ENCODE data around the gene ATG16L1.

GRCh38 chr2:233314180-233314925 lies 62.9 kb downstream of the ATG16L1 start:
- TF ChIP-seq ZNF121 (tag by site-specific recombination; IDR thresholded peaks at IDR 0.05) (no peak), CTCF (tag by site-specific recombination; IDR thresholded peaks at IDR 0.05) (no peak), IKZF3 (tag by site-specific recombination; IDR thresholded peaks at IDR 0.05) (no peak), TSHZ1 (tag by site-specific recombination; IDR thresholded peaks at IDR 0.05; ENCODE audit: borderline replicate concordance) (no peak), ZNF354C (tag by site-specific recombination; IDR thresholded peaks at IDR 0.05; ENCODE audit: borderline replicate concordance, low read depth) (no peak), ZNF132 (tag by site-specific recombination; IDR thresholded peaks at IDR 0.05; ENCODE audit: borderline replicate concordance) (no peak), ZNF10 (tag by site-specific recombination; IDR thresholded peaks at IDR 0.05) (no peak), ZSCAN30 (tag by site-specific recombination; IDR thresholded peaks at IDR 0.05) (no peak), ZNF274 (IDR thresholded peaks at IDR 0.05; ENCODE audit: low read length) (no peak), ZNF274 (tag by site-specific recombination; IDR thresholded peaks at IDR 0.05; ENCODE audit: borderline replicate concordance) (no peak), ZNF707 (tag by site-specific recombination; IDR thresholded peaks at IDR 0.05) (no peak), ZNF544 (tag by site-specific recombination; IDR thresholded peaks at IDR 0.05) (no peak)
- TF ChIP-seq, protein P1, sequence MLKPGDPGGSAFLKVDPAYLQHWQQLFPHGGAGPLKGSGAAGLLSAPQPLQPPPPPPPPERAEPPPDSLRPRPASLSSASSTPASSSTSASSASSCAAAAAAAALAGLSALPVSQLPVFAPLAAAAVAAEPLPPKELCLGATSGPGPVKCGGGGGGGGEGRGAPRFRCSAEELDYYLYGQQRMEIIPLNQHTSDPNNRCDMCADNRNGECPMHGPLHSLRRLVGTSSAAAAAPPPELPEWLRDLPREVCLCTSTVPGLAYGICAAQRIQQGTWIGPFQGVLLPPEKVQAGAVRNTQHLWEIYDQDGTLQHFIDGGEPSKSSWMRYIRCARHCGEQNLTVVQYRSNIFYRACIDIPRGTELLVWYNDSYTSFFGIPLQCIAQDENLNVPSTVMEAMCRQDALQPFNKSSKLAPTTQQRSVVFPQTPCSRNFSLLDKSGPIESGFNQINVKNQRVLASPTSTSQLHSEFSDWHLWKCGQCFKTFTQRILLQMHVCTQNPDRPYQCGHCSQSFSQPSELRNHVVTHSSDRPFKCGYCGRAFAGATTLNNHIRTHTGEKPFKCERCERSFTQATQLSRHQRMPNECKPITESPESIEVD (tag by site-specific recombination; IDR thresholded peaks at IDR 0.05) = no peak
- TF ChIP-seq, protein P2, sequence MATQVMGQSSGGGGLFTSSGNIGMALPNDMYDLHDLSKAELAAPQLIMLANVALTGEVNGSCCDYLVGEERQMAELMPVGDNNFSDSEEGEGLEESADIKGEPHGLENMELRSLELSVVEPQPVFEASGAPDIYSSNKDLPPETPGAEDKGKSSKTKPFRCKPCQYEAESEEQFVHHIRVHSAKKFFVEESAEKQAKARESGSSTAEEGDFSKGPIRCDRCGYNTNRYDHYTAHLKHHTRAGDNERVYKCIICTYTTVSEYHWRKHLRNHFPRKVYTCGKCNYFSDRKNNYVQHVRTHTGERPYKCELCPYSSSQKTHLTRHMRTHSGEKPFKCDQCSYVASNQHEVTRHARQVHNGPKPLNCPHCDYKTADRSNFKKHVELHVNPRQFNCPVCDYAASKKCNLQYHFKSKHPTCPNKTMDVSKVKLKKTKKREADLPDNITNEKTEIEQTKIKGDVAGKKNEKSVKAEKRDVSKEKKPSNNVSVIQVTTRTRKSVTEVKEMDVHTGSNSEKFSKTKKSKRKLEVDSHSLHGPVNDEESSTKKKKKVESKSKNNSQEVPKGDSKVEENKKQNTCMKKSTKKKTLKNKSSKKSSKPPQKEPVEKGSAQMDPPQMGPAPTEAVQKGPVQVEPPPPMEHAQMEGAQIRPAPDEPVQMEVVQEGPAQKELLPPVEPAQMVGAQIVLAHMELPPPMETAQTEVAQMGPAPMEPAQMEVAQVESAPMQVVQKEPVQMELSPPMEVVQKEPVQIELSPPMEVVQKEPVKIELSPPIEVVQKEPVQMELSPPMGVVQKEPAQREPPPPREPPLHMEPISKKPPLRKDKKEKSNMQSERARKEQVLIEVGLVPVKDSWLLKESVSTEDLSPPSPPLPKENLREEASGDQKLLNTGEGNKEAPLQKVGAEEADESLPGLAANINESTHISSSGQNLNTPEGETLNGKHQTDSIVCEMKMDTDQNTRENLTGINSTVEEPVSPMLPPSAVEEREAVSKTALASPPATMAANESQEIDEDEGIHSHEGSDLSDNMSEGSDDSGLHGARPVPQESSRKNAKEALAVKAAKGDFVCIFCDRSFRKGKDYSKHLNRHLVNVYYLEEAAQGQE (tag by site-specific recombination; IDR thresholded peaks at IDR 0.05) = no peak

All from HEK293 (cell line).